Liver (tissue), 9 donors: ENCODE results near the gene CFL2. TPM values are rescaled to one million over a fixed set of nuclear protein-coding genes. Genes with fewer than 3 reads are reported as not detected.
A peak's percentile ranks its signal among the peaks of the same experiment; 100 is the strongest.

ENCODE experiments used
- DNase-seq: peaks from one replicate; pipeline ENCODE4 v3.0.0-alpha.2; 2017; ENCODE audit warnings: low spot score
- H3K27ac ChIP-seq, 2 donors: one replicate each; pipeline ENCODE4 v1.7.0; 2013; ENCODE audit warnings: inconsistent platforms in 2 of 2, low read length in 2 of 2, control low read depth in 1 of 2, low read depth in 1 of 2, mild to moderate bottlenecking in 1 of 2
- H3K27me3 ChIP-seq, 4 donors: one replicate each; pipeline versions ENCODE4 v1.6.1 to v1.7.0; 2013; ENCODE audit warnings: low read length in 3 of 4, inconsistent platforms in 1 of 4, mild to moderate bottlenecking in 1 of 4, moderate library complexity in 1 of 4; ENCODE audit not compliant: control insufficient read depth in 4 of 4, insufficient read depth in 4 of 4
- H3K36me3 ChIP-seq, 4 donors: one replicate each; pipeline versions ENCODE4 v1.6.1 to v1.7.0; 2013; ENCODE audit warnings: low read length in 3 of 4, mild to moderate bottlenecking in 3 of 4, low read depth in 1 of 4, moderate library complexity in 1 of 4; ENCODE audit not compliant: control insufficient read depth in 4 of 4, insufficient read depth in 3 of 4
- H3K4me1 ChIP-seq, 4 donors: one replicate each; pipeline versions ENCODE4 v1.6.1 to v1.7.0; 2013; ENCODE audit warnings: low read length in 3 of 4, mild to moderate bottlenecking in 3 of 4, moderate library complexity in 1 of 4; ENCODE audit not compliant: control insufficient read depth in 4 of 4, insufficient read depth in 4 of 4
- H3K4me3 ChIP-seq, 3 donors: one replicate each; pipeline versions ENCODE4 v1.6.1 to v1.7.0; 2013; ENCODE audit warnings: low read length in 3 of 3, control low read depth in 1 of 3, low read depth in 1 of 3, mild to moderate bottlenecking in 1 of 3
- H3K9ac ChIP-seq, 2 donors: one replicate each; pipeline ENCODE4 v1.7.0; 2013; ENCODE audit warnings: low read length in 2 of 2, mild to moderate bottlenecking in 2 of 2, moderate library complexity in 2 of 2, control low read depth in 1 of 2, low read depth in 1 of 2
- H3K9me3 ChIP-seq, 4 donors: one replicate each; pipeline versions ENCODE4 v1.6.1 to v1.7.0; 2013; ENCODE audit warnings: low read length in 3 of 4; ENCODE audit not compliant: control insufficient read depth in 4 of 4
- CTCF ChIP-seq: fragments of 150-350 bp; IDR thresholded peaks from 2 replicates; pipeline ENCODE4 v1.5.1; 2017; ENCODE audit warnings: improper control_type of control experiment, low read depth, low read length; ENCODE audit not compliant: missing input control
- EGR1 ChIP-seq, 2 donors: IDR thresholded peaks; 2 replicates each; pipeline ENCODE4 v1.6.1; 2016 to 2018; ENCODE audit warnings: antibody characterized with exemption in 2 of 2, low read depth in 2 of 2
- FOXA1 ChIP-seq: IDR thresholded peaks from 2 replicates; pipeline ENCODE4 v1.6.1; 2016; ENCODE audit warnings: antibody characterized with exemption
- FOXA2 ChIP-seq: IDR thresholded peaks from 2 replicates; pipeline ENCODE4 v1.6.1; 2016; ENCODE audit warnings: antibody characterized with exemption
- GABPA ChIP-seq, 2 donors: IDR thresholded peaks in 1 of 2; conservative IDR thresholded peaks in 1 of 2; 2 replicates each; pipeline ENCODE4 v1.6.1; 2016; ENCODE audit warnings: antibody characterized with exemption in 2 of 2, mild to moderate bottlenecking in 1 of 2, moderate library complexity in 1 of 2
- HNF4A ChIP-seq, 2 donors: conservative IDR thresholded peaks; 2 replicates each; pipeline ENCODE4 v1.6.1; 2016; ENCODE audit warnings: antibody characterized with exemption in 2 of 2, mild to moderate bottlenecking in 2 of 2
- HNF4G ChIP-seq: IDR thresholded peaks from 2 replicates; pipeline ENCODE4 v1.6.1; 2016; ENCODE audit warnings: antibody characterized with exemption
- JUND ChIP-seq, 2 donors: IDR thresholded peaks; 2 replicates each; pipeline ENCODE4 v1.6.1; 2016; ENCODE audit warnings: antibody characterized with exemption in 2 of 2
- NR2F2 ChIP-seq: IDR thresholded peaks from 2 replicates; pipeline ENCODE4 v1.6.1; 2016; ENCODE audit warnings: antibody characterized with exemption
- RAD21 ChIP-seq, 2 donors: IDR thresholded peaks; 2 replicates each; pipeline ENCODE4 v1.6.1; 2016; ENCODE audit warnings: antibody characterized with exemption in 2 of 2, mild to moderate bottlenecking in 2 of 2
- REST ChIP-seq: IDR thresholded peaks from 2 replicates; pipeline ENCODE4 v1.6.1; 2016; ENCODE audit warnings: antibody characterized with exemption, mild to moderate bottlenecking
- RXRA ChIP-seq, 2 donors: IDR thresholded peaks; 2 replicates each; pipeline ENCODE4 v1.6.1; 2017 to 2018; ENCODE audit warnings: antibody characterized with exemption in 2 of 2, mild to moderate bottlenecking in 1 of 2
- SP1 ChIP-seq: IDR thresholded peaks from 2 replicates; pipeline ENCODE4 v1.6.1; 2018; ENCODE audit warnings: antibody characterized with exemption, mild to moderate bottlenecking
- TAF1 ChIP-seq: conservative IDR thresholded peaks from 2 replicates; pipeline ENCODE4 v1.6.1; 2016; ENCODE audit warnings: antibody characterized with exemption, mild to moderate bottlenecking
- YY1 ChIP-seq: IDR thresholded peaks from 2 replicates; pipeline ENCODE4 v1.6.1; 2016; ENCODE audit warnings: antibody characterized with exemption, mild to moderate bottlenecking
- ZBTB33 ChIP-seq: IDR thresholded peaks from 2 replicates; pipeline ENCODE4 v1.6.1; 2016; ENCODE audit warnings: antibody characterized with exemption
- WGBS: extraction: QIAGEN DNeasy Blood & Tissue Kit; methylation state at CpG from one replicate; pipeline ENCODE4 v1.1.7; 2013; 5-methylcytosine and 5-hydroxymethylcytosine counted together
- polyA plus RNA-seq, 2 donors: library from polyadenylated mRNA; stranded (reverse) in 1 of 2; unstranded in 1 of 2; fragments of 200-250 nt in 1 of 2; fragments of >200 nt in 1 of 2; fragmentation: Nextera tagmentation in 1 of 2; extraction: Ambion mirVana in 1 of 2; gene quantifications; one replicate each; pipeline versions ENCODE4 v1.2.1 to v1.2.3, GENCODE V29; 2013 to 2015
- total RNA-seq, 2 donors: library from RNA; depleted of rRNA; stranded (reverse); fragments of >200 nt; gene quantifications; one replicate each; pipeline ENCODE4 v1.2.3, GENCODE V29; 2014
- TF ChIP-seq, protein P1 (sequence below): IDR thresholded peaks from 2 replicates; pipeline ENCODE4 v1.6.1; 2016; ENCODE audit warnings: antibody characterized with exemption
- TF ChIP-seq, protein P2 (sequence below): IDR thresholded peaks from 2 replicates; pipeline ENCODE4 v1.6.1; 2016; ENCODE audit warnings: antibody characterized with exemption
- donor health status: healthy.
- donor health status: healthy.
- donor health status: healthy.
- donor health status: healthy.
- donor health status: healthy.

Gene CFL2
- total and polyA plus RNA-seq, 4 donors: 37.2 to 76.1 (median 62.7) TPM

DNA sequence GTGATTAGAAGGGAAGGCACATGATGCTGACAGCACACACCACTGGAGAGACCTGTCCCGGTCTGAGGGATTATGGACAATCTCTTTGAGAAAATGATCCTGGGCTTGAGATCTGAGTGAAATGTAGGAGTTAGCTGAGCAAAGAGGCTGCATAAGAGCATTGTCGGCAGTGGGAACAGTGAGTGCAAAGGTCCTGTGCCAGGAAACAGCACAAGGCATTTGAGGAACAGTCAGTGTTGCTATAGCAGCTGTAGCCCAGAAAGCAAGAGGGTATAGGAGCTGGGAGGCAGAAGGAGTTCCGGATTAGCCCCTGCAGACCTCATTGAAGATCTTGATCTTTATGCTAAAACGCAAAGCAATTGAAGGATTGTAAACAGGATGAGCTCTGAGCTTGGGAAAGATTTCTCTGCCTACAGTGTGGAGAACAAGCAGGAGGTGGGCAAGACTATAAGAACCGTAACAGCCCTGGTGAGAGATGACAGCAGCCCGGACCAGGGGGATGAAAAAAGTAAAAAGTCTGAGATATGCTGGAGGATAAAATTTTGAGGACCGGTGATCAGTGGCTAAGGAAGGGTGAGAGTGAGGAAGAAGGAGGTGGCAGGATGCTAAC lies 28.5 kb downstream of the CFL2 start:
- Histone ChIP-seq H3K9me3 (no peaks in the 10 kb centered on the region), H3K36me3 (no peaks in the 10 kb centered on the region), H3K27me3 (no peaks in the 10 kb centered on the region), H3K4me3 (no peak overlapping the region), H3K4me1 (peaks cover 0 to 23% (median 6%) of the 10 kb centered on the region in 4 donors), H3K9ac (no peak overlapping the region), H3K27ac (peak overlapping the region; percentile 21 to 50)
- 74% methylated on average over 7 of the region's 7 CpGs for WGBS
- TF ChIP-seq ZBTB33: no peak
- no peak for TF ChIP-seq REST
- TF ChIP-seq NR2F2: no peak
- no peak for TF ChIP-seq SP1
- TF ChIP-seq JUND (IDR thresholded peaks at IDR 0.05): no peak
- no peak for TF ChIP-seq GABPA (IDR thresholded peaks at IDR 0.05 in 1 of 2, conservative IDR thresholded peaks at IDR 0.05 in 1 of 2)
- no peak for DNase-seq

- no peaks in the 10 kb centered on the region for H3K9me3 ChIP-seq
- H3K36me3 ChIP-seq: no peaks in the 10 kb centered on the region
- no peak overlapping the region for H3K9ac ChIP-seq
- no peak overlapping the region for H3K4me3 ChIP-seq
- H3K4me1 ChIP-seq: peaks cover 0 to 19% (median 3%) of the 10 kb centered on the region in 4 donors
- DNase-seq: no peak
- H3K27ac ChIP-seq: no peak overlapping the region
- no peak for TF ChIP-seq EGR1 (IDR thresholded peaks at IDR 0.05; ENCODE audit: low read depth in 2 of 2)
- TF ChIP-seq CTCF: no peak
- no peak for TF ChIP-seq RXRA (IDR thresholded peaks at IDR 0.05)
- TF ChIP-seq, protein P1, sequence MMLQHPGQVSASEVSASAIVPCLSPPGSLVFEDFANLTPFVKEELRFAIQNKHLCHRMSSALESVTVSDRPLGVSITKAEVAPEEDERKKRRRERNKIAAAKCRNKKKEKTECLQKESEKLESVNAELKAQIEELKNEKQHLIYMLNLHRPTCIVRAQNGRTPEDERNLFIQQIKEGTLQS: no peak
- no peak for TF ChIP-seq YY1
- no peak for TF ChIP-seq TAF1
- no peak for TF ChIP-seq REST
- no peak for TF ChIP-seq SP1
- TF ChIP-seq FOXA2: no peak
- TF ChIP-seq HNF4G: no peak
- TF ChIP-seq RAD21 (IDR thresholded peaks at IDR 0.05): no peak
- TF ChIP-seq, protein P2, sequence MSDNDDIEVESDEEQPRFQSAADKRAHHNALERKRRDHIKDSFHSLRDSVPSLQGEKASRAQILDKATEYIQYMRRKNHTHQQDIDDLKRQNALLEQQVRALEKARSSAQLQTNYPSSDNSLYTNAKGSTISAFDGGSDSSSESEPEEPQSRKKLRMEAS: no peak
- TF ChIP-seq JUND (IDR thresholded peaks at IDR 0.05): no peak
- no peak for TF ChIP-seq FOXA1
- no peak for TF ChIP-seq NR2F2
- TF ChIP-seq GABPA (IDR thresholded peaks at IDR 0.05 in 1 of 2, conservative IDR thresholded peaks at IDR 0.05 in 1 of 2): no peak
- TF ChIP-seq HNF4A (conservative IDR thresholded peaks at IDR 0.05): no peak
- TF ChIP-seq ZBTB33: no peak
- H3K27me3 ChIP-seq: no peaks in the 10 kb centered on the region
These were observed 29.8 kb downstream of the CFL2 start for GRCh38 chr14:34684578-34684977.
